ENCODE results near the gene TBC1D8B. TPM values are rescaled to one million over a fixed set of nuclear protein-coding genes. Genes with fewer than 3 reads are reported as not detected.
"Not testable (repeated sequence)": the region's sequence is repeated elsewhere in the genome, so short reads cannot be mapped to it uniquely, and the experiment has no call there.

The TBC1D8B gene
- polyA plus RNA-seq (ENCODE audit: insufficient read length) = 3.5 TPM

DNA sequence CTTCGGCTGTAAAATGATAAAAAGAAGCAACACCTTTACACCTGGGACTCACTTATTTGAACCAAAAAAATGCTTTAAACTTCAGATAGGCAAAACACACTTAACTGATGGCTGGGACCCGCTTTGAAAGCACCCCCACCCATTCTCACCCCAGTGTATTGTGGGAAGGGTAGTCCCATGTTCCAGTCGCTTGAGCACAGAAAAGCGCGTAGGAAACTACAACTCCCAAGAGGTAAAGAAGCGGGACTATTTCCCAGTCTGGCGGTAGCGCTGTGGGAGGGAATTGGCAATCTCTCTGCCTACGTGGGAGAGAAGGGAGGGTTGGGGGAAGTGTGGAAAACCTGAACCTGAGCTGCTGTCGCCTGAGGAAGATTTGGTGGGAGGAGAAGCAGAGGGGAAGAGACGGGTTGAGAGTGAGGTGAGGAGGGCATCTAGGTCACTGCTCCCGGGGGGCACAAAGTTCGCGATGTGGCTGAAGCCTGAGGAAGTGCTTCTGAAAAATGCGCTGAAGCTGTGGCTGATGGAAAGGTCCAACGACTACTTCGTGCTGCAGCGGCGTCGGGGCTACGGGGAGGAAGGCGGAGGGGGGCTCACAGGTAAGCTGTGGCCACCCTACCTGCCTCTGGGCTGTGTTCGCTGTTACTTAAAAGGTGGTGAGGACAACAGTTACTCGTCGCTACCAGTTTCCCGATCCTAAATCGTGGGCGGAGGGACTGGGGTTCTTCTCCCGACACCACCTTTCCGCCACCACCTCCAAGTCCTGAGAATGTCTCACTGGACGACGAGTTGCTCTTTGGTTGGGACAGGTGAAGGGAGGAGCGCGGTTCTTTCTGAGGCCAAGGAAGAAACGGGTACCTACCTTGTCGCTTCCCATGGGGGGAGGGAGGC, at the start of gene TBC1D8B:
TBC1D8B (plus strand) TSS at position 286 of the 888 bp plus-strand sequence; CDS start at position 467, 181 bp downstream.
- DNase-seq = peak; percentile 89

DNA sequence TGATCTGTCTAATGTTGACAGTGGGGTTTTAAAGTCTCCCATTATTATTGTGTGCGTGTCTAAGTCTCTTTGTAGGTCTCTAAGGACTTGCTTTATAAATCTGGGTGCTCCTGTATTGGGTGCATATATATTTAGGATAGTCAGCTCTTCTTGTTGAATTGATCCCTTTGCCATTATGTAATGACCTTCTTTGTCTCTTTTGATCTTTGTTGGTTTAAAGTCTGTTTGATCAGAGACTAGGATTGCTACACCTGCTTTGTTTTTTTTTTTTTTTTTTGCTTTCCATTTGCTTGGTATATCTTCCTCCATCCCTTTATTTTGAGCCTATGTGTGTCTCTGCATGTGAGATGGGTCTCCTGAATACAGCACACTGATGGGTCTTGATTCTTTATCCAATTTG, 33.2 kb upstream of the TBC1D8B start:
- not testable (repeated sequence) for DNase-seq

- no peak for DNase-seq
Observed at GRCh38 chrX:106774981-106775380, 27.5 kb upstream of the TBC1D8B start.

GRCh38 chrX:106780264-106780663, 22.2 kb upstream of the TBC1D8B start:
- no peak for DNase-seq

DNA sequence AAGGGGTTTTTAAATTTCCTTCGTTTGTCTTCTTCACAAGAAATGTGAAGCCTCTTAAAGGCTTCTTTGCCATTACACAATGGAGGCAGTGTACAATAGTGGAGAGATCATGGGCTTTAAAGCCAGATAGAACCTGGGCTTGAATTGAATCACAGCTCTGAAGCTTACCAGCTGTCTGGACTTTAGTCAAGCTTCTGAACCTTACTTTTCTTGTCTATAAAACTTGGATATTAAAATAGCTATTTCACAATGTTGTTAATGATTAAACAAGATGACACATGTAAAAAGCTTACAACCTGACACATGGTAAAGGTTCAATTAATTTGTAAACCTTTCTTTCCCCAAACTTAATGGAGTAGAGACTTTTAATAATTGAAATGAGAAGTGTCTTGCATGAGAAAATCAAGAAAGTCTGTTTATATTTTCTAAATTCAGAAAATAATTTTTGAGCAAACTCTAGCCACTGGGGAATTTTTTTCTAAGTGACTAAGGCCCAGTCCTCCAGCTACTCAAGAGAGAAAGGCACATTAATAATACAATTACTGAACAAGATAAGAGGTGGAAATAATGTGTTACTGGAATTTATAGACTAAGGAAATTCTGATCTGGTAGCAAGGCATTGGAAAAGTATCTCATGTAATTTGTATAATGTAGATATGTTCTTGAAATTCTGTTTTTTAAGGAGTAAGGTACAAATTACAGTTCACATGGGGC, 21.7 kb upstream of the TBC1D8B start:
- no peak for DNase-seq

DNA sequence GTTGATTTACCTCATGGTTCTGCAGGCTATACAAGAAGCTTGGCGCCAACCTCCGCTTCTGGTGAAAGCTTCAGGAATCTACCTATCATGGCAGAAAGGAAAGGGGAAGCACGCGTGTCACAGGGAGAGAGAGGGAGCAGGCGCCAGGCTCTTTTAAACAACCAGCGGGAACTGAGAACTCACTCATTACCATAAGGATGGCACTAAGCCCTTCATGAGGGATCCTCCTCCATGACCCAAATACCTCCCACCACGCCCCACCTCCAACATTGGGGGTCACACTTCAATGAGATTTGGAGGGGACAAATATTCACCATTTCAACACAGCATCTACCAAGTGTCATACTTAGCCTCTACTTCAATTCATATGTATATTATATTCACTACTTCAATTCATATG, 18.8 kb upstream of the TBC1D8B start:
- no peak for DNase-seq

- DNase-seq = no peak
Observed at GRCh38 chrX:106791495-106791894, 11.0 kb upstream of the TBC1D8B start.

DNA sequence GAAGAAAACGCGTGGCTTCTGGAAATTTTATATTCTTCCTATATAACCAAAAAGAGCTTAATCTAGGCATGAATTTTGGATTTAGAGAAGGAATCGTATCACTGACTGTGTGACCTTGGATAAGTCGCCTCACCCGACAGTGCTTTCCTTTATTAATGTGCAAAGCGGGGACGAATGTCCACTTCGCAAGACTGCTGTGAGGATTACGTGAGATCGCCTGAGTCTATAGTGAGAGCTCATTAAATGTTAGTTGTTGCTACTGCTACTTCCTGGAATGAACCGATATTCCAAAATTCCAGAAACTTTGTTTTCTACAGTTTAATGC, 448 bp upstream of the TBC1D8B start:
- DNase-seq = no peak

DNA sequence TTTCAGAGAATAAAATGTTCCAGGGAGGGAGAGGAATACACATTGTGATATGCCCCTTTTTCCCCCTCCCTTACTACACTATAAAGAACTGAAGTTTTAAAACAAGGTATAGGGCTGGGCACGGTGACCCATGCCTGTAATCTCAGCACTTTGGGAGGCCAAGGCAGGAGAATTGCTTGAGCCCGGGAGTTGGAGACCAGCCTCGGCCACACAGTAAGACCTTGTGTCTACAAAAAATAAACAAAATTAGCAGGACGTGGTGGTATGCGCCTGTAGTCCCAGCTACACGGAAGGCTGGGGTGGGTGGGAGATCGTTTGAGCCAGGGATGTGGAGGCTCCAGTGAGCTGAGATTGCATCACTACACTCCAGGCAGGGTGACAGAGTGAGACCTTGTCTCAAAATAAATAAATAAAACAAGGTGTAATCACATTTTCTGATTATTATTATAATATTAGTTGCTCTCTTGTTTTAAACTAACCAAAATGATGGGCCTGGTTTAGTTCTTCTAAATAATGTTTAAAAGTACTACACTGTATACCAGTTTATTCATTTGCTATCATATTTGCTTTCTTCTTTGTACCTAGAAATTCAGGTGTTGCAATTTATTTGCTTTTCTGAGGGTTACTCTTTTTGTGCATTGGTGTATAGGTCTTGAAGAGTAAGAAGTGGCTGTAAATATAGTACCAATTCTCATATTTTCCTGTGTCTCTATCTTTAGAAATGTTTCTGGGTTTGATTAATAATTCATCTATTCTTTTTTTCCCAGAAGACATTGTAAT, 8.8 kb downstream of the TBC1D8B start:
- no peak for DNase-seq

DNA sequence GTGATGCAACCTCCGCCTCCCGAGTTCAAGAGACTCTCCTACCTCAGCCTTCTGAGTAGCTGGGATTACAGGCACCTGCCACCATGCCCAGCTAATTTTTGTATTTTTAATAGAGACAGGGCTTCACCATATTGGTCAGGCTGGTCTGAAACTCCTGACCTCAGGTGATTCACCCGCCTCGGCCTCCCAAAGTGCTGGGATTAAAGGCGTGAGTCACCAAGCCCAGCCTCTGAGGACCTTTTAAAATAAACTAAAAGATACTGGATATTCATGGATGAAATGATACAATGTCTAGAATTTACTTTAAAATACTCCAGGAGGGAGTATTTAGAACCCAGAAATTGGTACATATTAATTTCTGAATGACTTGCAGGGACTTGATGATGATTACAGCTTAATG, 10.5 kb downstream of the TBC1D8B start:
- DNase-seq = not testable (repeated sequence)

DNA sequence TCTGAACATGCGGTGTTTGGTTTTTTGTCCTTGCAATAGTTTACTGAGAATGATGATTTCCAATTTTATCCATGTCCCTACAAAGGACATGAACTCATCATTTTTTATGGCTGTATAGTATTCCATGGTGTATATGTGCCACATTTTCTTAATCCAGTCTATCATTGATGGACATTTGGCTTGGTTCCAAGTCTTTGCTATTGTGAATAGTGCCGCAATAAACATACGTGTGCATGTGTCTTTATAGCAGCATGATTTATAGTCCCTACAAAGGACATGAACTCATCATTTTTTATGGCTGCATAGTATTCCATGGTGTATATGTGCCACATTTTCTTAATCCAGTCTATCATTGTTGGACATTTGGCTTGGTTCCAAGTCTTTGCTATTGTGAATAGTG, 11.6 kb downstream of the TBC1D8B start:
- DNase-seq = not testable (repeated sequence)

GRCh38 chrX:106862972-106863688, 60.7 kb downstream of the TBC1D8B start:
- no peak for DNase-seq

DNA sequence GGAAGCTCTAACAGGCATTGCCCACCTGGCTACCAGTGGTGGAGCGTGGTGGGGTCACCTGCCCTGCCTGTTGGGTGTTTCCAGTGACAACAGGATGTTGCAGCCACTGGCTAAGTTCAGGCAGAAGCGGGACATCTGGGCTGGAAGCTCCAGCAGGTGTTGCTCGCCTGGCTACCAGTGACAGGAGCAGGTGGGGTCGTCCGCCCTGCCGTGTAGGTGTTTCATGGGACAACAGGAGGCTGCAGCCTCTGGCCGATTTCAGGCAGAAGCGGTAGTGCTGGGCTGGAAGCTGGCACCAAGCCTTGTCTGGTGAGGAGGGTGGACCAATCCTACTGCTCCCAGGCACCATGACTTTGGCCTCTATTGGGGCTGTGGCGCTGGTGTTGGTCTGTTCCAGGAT, 61.2 kb downstream of the TBC1D8B start:
- DNase-seq = no peak

DNA sequence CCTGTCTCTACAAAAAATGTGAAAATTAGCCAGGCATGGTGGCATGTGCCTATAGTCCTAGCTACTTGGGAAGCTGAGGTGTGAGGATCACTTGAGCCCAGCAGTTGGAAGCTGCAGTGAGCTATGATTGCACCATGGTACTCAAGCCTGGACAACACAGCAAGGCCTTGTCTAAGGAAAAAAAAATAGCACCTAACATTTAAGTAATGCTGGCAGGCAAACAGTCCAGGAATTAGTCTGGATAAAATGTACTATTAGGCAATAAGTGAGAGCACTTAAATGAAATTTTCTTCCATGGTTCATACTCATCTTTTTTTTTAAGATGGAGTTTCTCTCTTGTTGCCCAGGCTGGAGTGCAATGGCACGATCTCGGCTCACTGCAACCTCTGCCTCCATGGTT, 70.3 kb downstream of the TBC1D8B start:
- not testable (repeated sequence) for DNase-seq

- DNase-seq = no peak
Observed at GRCh38 chrX:106874075-106874474, 71.6 kb downstream of the TBC1D8B start.

DNA sequence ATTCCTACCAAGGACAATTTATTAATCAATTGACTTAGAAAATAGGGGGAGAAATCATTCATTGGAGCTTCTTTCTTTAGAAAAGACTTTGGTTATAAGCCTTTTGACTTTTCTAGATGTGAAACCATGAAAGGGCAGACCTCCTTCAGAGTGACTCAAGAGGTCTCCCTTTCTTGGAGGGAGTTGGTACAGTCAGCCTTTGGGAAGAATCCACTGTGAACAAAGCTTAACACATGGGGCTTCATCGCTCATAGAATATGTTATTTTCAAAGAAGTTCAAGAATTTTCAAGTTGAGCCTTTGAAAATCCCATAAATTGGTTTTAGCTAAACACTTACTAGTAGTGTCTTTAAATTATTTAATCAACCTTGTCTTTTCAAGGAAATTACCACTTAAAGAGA, 72.7 kb downstream of the TBC1D8B start:
- DNase-seq = no peak

DNA sequence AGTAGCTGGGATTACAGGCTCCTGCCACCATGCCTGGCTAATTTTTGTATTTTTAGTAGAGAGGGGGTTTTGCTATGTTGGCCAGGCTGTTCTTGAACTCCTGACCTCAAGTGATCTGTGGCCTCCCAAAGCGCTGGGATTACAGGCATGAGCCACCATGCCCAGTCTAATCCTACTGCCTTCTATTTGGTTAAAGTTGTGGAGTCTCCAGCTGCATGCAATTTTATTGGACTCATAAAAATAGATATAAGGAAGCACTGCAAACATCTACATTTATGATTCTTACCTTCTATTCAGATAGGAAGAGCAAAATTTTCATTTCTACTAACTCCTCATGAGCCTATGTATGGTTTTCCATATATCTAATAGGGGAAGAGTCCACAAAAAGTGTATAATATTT, 87.0 kb downstream of the TBC1D8B start:
- no peak for DNase-seq

- DNase-seq = no peak
Observed at GRCh38 chrX:106891762-106892460, 89.4 kb downstream of the TBC1D8B start.

DNA sequence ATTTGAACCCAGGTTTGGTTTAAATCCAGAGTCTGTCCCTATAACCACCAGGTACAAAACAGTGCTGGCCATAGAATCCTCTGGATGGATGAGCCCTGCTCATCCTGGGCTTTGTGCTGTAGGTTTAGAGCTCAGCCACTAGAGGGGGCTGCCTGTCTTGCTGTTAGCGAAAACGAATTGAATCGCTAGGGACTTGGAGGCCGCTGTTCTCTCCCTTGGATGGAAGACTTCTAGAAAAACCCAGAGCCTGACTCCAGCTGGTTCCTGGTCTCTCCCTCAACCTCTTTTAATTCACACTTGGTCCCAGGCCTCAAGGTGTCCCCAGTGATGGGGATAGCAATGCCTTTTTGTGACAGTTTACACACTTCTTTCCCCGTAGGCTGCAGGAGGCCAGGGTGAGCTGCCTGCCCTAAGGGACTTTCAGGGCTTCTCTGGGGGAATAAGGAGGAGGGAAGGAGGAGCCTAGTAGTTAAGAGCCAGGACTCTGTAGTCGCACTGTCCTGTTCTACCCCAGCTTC, 92.0 kb downstream of the TBC1D8B start:
- DNase-seq = peak; percentile 46

GRCh38 chrX:106894978-106895452, 92.5 kb downstream of the TBC1D8B start:
- DNase-seq = no peak

DNA sequence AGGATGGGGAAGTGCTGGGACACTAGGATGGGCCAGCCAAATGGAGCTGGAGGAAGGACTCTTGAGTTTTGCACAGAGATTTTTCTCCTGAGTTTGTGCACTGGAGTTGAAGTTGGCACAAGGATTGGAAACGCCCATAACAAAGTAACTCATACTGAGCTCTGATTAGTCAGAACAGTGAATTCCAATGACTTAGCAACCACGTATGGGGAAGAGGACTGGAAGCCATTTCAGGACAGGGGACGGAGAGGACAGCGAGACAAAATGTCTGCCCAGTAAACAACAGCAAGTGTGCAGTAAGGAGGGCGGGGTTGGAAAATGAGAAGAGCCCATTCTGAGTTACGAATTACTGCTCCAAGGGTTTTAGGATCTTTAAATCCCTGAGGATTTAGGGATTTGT, 94.8 kb downstream of the TBC1D8B start:
- no peak for DNase-seq
